Measurements from ENCODE around the gene JARID2. TPM values are rescaled to one million over a fixed set of nuclear protein-coding genes. Genes with fewer than 3 reads are reported as not detected.

The JARID2 gene
- total RNA-seq, 4 donors from 2014 or later = 11.6 to 22.5 (median 16.4) TPM

DNA sequence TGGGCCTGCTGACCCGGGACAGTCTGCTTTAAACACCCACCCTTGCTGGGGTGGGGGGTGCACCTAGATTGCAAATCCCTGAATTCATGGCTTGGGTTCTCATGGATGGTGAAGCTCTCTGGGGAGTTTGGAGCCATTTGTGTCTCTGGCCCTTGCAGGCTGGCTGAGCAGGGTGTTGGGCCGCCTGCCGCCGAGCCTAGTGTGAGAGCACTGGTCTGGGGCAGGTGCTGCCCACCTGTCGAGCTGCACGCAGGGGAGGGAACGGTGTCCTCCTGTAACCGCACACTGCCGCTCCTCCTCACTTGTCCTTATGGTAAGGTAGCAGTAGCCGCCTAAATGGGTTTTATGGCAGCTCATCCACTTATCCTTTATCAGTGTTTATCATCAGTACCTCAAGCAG lies 273.0 kb downstream of the JARID2 start:
- H3K36me3 ChIP-seq = peaks cover 0 to 26% of the 10 kb centered on the region in 2 donors

GRCh38 chr6:15519681-15520080 lies 273.8 kb downstream of the JARID2 start:
- intact Hi-C loops (cut with DNase I; ENCODE audit: low total_unique reads) = loop anchor here (10.0 kb wide), 1 partner anchor 595 kb away; no protein-coding TSS in a partner anchor
- no peaks in the 10 kb centered on the region for H3K9me3 ChIP-seq
- H3K36me3 ChIP-seq = peaks cover 0 to 27% of the 10 kb centered on the region in 2 donors
- in situ Hi-C loops (cut with MboI; ENCODE audit: low sequenced_read_pairs in 4 of 4) = loop anchor here in 2 of 4 donors (10.0 to 25.0 kb wide), 2 partner anchors 93 to 105 kb away; no protein-coding TSS in a partner anchor
- ATAC-seq (no peak), DNase-seq (no peak)
- H3K4me1 ChIP-seq = peaks cover 19 to 31% of the 10 kb centered on the region in 2 donors
- H3K27ac ChIP-seq = no peak overlapping the region
- no peak overlapping the region for H3K4me3 ChIP-seq
- TF ChIP-seq POLR2A (IDR thresholded peaks at IDR 0.05) = no peak
- no peak for TF ChIP-seq CTCF (IDR thresholded peaks at IDR 0.05 in 4 of 5, conservative IDR thresholded peaks at IDR 0.05 in 1 of 5)
- no peaks in the 10 kb centered on the region for H3K27me3 ChIP-seq

More for the DNA sequence above, 273.0 kb downstream of the JARID2 start:
- DNase-seq (no peak), ATAC-seq (no peak)
- Histone ChIP-seq H3K9me3 (no peaks in the 10 kb centered on the region), H3K4me3 (no peak overlapping the region), H3K27me3 (no peaks in the 10 kb centered on the region), H3K4me1 (peaks cover 20 to 30% of the 10 kb centered on the region in 2 donors), H3K27ac (no peak overlapping the region)
- in situ Hi-C loops (cut with MboI; ENCODE audit: low sequenced_read_pairs in 4 of 4) = loop anchor here in 2 of 4 donors (10.0 to 25.0 kb wide), 2 partner anchors 93 to 106 kb away; no protein-coding TSS in a partner anchor
- no peak for TF ChIP-seq POLR2A (IDR thresholded peaks at IDR 0.05)
- TF ChIP-seq CTCF (IDR thresholded peaks at IDR 0.05 in 4 of 5, conservative IDR thresholded peaks at IDR 0.05 in 1 of 5) = no peak
- intact Hi-C loops (cut with DNase I; ENCODE audit: low total_unique reads) = loop anchor here (10.0 kb wide), 1 partner anchor 594 kb away; no protein-coding TSS in a partner anchor

DNA sequence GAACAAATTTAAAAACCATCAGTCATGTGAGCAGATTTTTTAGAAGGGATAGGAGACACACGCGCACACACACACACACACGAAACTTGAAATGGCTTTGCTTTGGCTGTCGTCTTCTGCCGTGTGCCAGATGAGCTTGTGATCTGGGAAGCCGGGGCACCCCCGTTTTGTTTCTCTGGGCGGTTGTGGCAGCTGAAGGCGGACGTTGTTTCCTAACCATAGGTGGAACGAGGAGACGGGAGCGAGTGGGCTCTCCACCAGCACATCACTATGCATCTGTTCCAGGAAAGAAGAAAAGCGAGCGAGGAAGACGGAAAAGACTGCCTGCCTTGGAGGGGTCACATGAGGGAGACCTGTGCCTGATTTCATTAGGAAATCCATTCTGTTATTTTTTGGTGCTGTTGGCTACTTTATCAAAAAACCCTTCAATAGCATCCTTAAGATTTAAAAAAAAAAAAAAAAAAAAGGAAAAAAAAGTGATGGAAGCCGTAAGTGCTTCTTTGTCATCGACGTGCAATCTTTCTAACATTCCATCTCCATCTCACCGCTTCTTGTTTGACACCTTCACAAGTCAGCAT lies 274.8 kb downstream of the JARID2 start:
- H3K4me1 ChIP-seq = peaks cover 10 to 34% of the 10 kb centered on the region in 2 donors
- no peak overlapping the region for H3K4me3 ChIP-seq
- no peaks in the 10 kb centered on the region for H3K27me3 ChIP-seq
- H3K27ac ChIP-seq = peak overlapping the region in 2 of 4 donors; percentile 3 to 4
- DNase-seq = no peak
- H3K9me3 ChIP-seq = no peaks in the 10 kb centered on the region
- TF ChIP-seq POLR2A (IDR thresholded peaks at IDR 0.05) (no peak), CTCF (IDR thresholded peaks at IDR 0.05 in 4 of 5, conservative IDR thresholded peaks at IDR 0.05 in 1 of 5) (no peak)
- in situ Hi-C loops (cut with MboI; ENCODE audit: low sequenced_read_pairs in 4 of 4) = loop anchor here in 1 of 4 donors (25.0 kb wide), 1 partner anchor 92 kb away; no protein-coding TSS in a partner anchor
- intact Hi-C loops (cut with DNase I; ENCODE audit: low total_unique reads) = no loop called here
- ATAC-seq = no peak
- peaks cover 0 to 27% of the 10 kb centered on the region in 2 donors for H3K36me3 ChIP-seq

GRCh38 chr6:15521582-15521981 lies 275.7 kb downstream of the JARID2 start:
- H3K27me3 ChIP-seq = no peaks in the 10 kb centered on the region
- H3K27ac ChIP-seq = peak overlapping the region; percentile 52 to 81 (median 71)
- H3K9me3 ChIP-seq = no peaks in the 10 kb centered on the region
- intact Hi-C loops (cut with DNase I; ENCODE audit: low total_unique reads) = no loop called here
- peaks cover 0 to 23% of the 10 kb centered on the region in 2 donors for H3K36me3 ChIP-seq
- in situ Hi-C loops (cut with MboI; ENCODE audit: low sequenced_read_pairs in 4 of 4) = loop anchor here in 1 of 4 donors (25.0 kb wide), 1 partner anchor 91 kb away; no protein-coding TSS in a partner anchor
- ATAC-seq (peak in 1 of 2 donors; percentile 10), DNase-seq (no peak)
- peaks cover 7 to 35% of the 10 kb centered on the region in 2 donors for H3K4me1 ChIP-seq
- TF ChIP-seq POLR2A (IDR thresholded peaks at IDR 0.05) (no peak), CTCF (IDR thresholded peaks at IDR 0.05 in 4 of 5, conservative IDR thresholded peaks at IDR 0.05 in 1 of 5) (no peak)
- no peak overlapping the region for H3K4me3 ChIP-seq

Measured in gastrocnemius medialis (tissue), 4 donors.